Heart left ventricle (tissue), 13 donors: ENCODE data around the gene PTOV1.

Source experiments
- CTCF ChIP-seq, 12 donors: fragments of 200-600 bp; sonication (generic) in 4 of 12; IDR thresholded peaks; one replicate each; pipeline versions ENCODE4 v1.5.0 to v1.8.0; 2018 to 2022; ENCODE audit warnings: antibody characterized with exemption in 12 of 12, mild to moderate bottlenecking in 5 of 12
- POLR2A ChIP-seq, 2 donors: fragments of 450-650 bp; IDR thresholded peaks; one replicate each; pipeline ENCODE4 v1.6.1; 2017; ENCODE audit warnings: antibody characterized with exemption in 2 of 2, mild to moderate bottlenecking in 2 of 2, moderate library complexity in 2 of 2
- donor health status: ischemic (EF 13 %, LVEDD 7.1; RV severe dilation, severe dysfunction).
- donor health status: DM: no; HTN: yes; CAD: no.
- donor health status: DM: no; HTN: no; CAD: no.
- donor health status: ischemic (EF 25% LVEDD 6.9; RV normal size, moderate dysfunction).
- donor health status: ischemic (EF 25% LVEDD 5.7; RV mildly dilated, moderate dysfunction).
- donor health status: ischemic (EF 35%, LVEDD 5.7; RV mildly dilated, moderate dysfunction).
- donor health status: nonischemic (EF 11% LVEDD 7.7; RV severe dilation, severe dysfunction).
- donor health status: DM: yes; HTN: yes; CAD: no.
- donor health status: PGD.
- donor health status: ischemic (EF 29% LVEDD 5.4; RV normal size, mild dysfunction).
- donor health status: nonischemic (EF 23%, LVEDD 6.1; RV moderate dilation, normal function).

GRCh38 chr19:49908480-49909420, 57.8 kb downstream of the PTOV1 start:
- TF ChIP-seq CTCF (IDR thresholded peaks at IDR 0.05): no peak
- TF ChIP-seq POLR2A (IDR thresholded peaks at IDR 0.05): no peak
